Spinal cord (tissue), 10 donors: Measurements from ENCODE around the gene SLC5A11. TPM values are rescaled to one million over a fixed set of nuclear protein-coding genes. Genes with fewer than 3 reads are reported as not detected.

Source experiments
- DNase-seq, 6 donors: peaks; one replicate each; pipeline versions ENCODE4 v3.0.0 to v3.0.0-alpha.2; 2013 to 2015; ENCODE audit warnings: low spot score in 6 of 6, low read depth in 4 of 6
- H3K27ac ChIP-seq: one replicate; pipeline ENCODE4 v1.5.1; 2013; ENCODE audit warnings: low read depth, low read length, control low read depth
- H3K27me3 ChIP-seq: one replicate; pipeline ENCODE4 v1.6.1; 2013; ENCODE audit warnings: low read length; ENCODE audit not compliant: control insufficient read depth, insufficient read depth
- H3K36me3 ChIP-seq: one replicate; pipeline ENCODE4 v1.6.1; 2013; ENCODE audit warnings: low read length; ENCODE audit not compliant: control insufficient read depth, insufficient read depth
- H3K4me1 ChIP-seq: one replicate; pipeline ENCODE4 v1.6.1; 2013; ENCODE audit warnings: low read length; ENCODE audit not compliant: control insufficient read depth, insufficient read depth
- H3K4me3 ChIP-seq: one replicate; pipeline ENCODE4 v1.5.1; 2013; ENCODE audit warnings: low read depth, low read length, control low read depth
- H3K9me3 ChIP-seq: one replicate; pipeline ENCODE4 v1.6.1; 2013; ENCODE audit warnings: low read length; ENCODE audit not compliant: control insufficient read depth, insufficient read depth
- WGBS: methylation state at CpG from one replicate; pipeline ENCODE4 v1.1.5; 2013; ENCODE audit warnings: missing lambda C conversion rate; ENCODE audit not compliant: insufficient coverage; 5-methylcytosine and 5-hydroxymethylcytosine counted together
- polyA plus RNA-seq, 2 donors: library from polyadenylated mRNA; unstranded; fragments of 120-200 nt; gene quantifications; one replicate each; pipeline ENCODE4 v1.2.1, GENCODE V29; 2013; ENCODE audit not compliant: insufficient read length in 2 of 2
- total RNA-seq, 2 donors: library from RNA; depleted of rRNA in 1 of 2; stranded (reverse); fragments of 120-200 nt in 1 of 2; fragments of >200 nt in 1 of 2; gene quantifications; one replicate each; pipeline versions ENCODE4 v1.2.3 to v1.2.4, GENCODE V29; 2013 to 2014
- donor health status: healthy.

The SLC5A11 gene
- total and polyA plus RNA-seq, 4 donors = 0.22 to 0.24 TPM; not detected in 2

- DNase-seq = peak in 3 of 6 donors; percentile 2 to 47 (median 8)
- no peaks in the 10 kb centered on the region for H3K36me3 ChIP-seq
- no peaks in the 10 kb centered on the region for H3K4me1 ChIP-seq
- H3K9me3 ChIP-seq = no peaks in the 10 kb centered on the region
- H3K27me3 ChIP-seq = no peaks in the 10 kb centered on the region
- no peak overlapping the region for H3K4me3 ChIP-seq
- WGBS = 87% methylated on average over 7 of the region's 14 CpGs
- H3K27ac ChIP-seq = no peak overlapping the region
Measured at GRCh38 chr16:24906199-24906808, 60.5 kb downstream of the SLC5A11 start.

- no peaks in the 10 kb centered on the region for H3K9me3 ChIP-seq
- no peaks in the 10 kb centered on the region for H3K36me3 ChIP-seq
- no peak overlapping the region for H3K27ac ChIP-seq
- 96% methylated on average over 6 of the region's 10 CpGs for WGBS
- no peak overlapping the region for H3K4me3 ChIP-seq
- no peak for DNase-seq
- no peaks in the 10 kb centered on the region for H3K4me1 ChIP-seq
- H3K27me3 ChIP-seq = no peaks in the 10 kb centered on the region
Measured at GRCh38 chr16:24906901-24907300, 61.1 kb downstream of the SLC5A11 start.

GRCh38 chr16:24908716-24909115 is 63.0 kb downstream of the SLC5A11 start:
- 89% methylated on average over 8 of the region's 10 CpGs for WGBS
- H3K27ac ChIP-seq = no peak overlapping the region
- no peaks in the 10 kb centered on the region for H3K36me3 ChIP-seq
- no peak for DNase-seq
- no peaks in the 10 kb centered on the region for H3K4me1 ChIP-seq
- H3K9me3 ChIP-seq = no peaks in the 10 kb centered on the region
- no peaks in the 10 kb centered on the region for H3K27me3 ChIP-seq
- H3K4me3 ChIP-seq = no peak overlapping the region

DNA sequence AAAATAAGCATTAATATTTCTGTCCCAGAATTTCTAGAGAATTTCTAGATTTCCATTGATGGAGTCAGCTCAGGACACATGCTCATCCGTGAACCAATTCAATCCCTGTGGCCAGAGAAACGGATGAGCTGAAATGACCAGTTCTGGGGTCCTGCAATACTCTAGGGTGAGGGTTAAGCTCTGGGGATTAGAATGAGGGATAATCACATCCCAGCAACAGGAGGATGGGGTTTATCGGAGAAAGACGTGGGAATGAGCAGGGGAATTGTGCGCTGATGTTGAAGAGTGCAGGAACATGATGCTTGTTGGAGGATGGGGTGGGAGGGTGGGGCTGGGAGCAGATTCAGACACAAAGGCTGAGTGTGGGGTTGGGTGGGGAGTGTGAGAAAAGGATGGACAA is 64.1 kb downstream of the SLC5A11 start:
- Histone ChIP-seq H3K36me3 (no peaks in the 10 kb centered on the region), H3K4me1 (no peaks in the 10 kb centered on the region), H3K27ac (no peak overlapping the region), H3K9me3 (no peaks in the 10 kb centered on the region), H3K27me3 (no peaks in the 10 kb centered on the region), H3K4me3 (no peak overlapping the region)
- no peak for DNase-seq
- WGBS = 92% methylated on average over 4 of the region's 5 CpGs

DNA sequence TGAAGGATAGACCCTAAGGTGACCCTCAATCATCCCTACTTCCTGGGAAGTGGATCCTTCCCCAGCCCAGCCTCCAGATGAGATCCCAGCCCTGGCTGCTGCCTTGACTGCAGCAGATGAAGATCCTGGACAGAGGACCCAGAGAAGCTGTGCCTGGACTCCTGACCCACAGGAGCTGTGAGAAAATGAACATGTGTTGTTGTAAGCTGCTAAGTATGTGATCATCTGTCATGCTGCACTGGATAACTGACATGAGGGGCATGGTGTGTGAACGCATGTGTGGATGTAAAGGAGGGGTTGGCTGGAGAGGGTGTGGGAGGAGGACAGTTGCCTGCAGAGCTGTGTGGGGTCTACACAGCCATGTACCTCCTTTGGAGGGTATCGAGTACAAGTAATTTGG is 69.3 kb downstream of the SLC5A11 start:
- no peak overlapping the region for H3K4me3 ChIP-seq
- WGBS = 46% methylated on average over 2 of the region's 2 CpGs
- DNase-seq = no peak
- H3K27me3 ChIP-seq = no peaks in the 10 kb centered on the region
- H3K4me1 ChIP-seq = no peaks in the 10 kb centered on the region
- H3K9me3 ChIP-seq = no peaks in the 10 kb centered on the region
- H3K36me3 ChIP-seq = peaks cover 35% of the 10 kb centered on the region
- no peak overlapping the region for H3K27ac ChIP-seq

- Histone ChIP-seq H3K9me3 (no peaks in the 10 kb centered on the region), H3K27ac (no peak overlapping the region), H3K36me3 (peaks cover 41% of the 10 kb centered on the region), H3K4me1 (no peaks in the 10 kb centered on the region), H3K27me3 (no peaks in the 10 kb centered on the region), H3K4me3 (no peak overlapping the region)
- no peak for DNase-seq
- WGBS = 80% methylated on average over 6 of the region's 8 CpGs
Measured at GRCh38 chr16:24915576-24915975, 69.8 kb downstream of the SLC5A11 start.

GRCh38 chr16:24917236-24917635 is 71.5 kb downstream of the SLC5A11 start:
- H3K4me3 ChIP-seq = no peak overlapping the region
- WGBS = 99% methylated on average over 6 of the region's 6 CpGs
- H3K27me3 ChIP-seq = no peaks in the 10 kb centered on the region
- peaks cover 47% of the 10 kb centered on the region for H3K36me3 ChIP-seq
- no peaks in the 10 kb centered on the region for H3K4me1 ChIP-seq
- DNase-seq = no peak
- H3K27ac ChIP-seq = no peak overlapping the region
- H3K9me3 ChIP-seq = no peaks in the 10 kb centered on the region

GRCh38 chr16:24917891-24918290 is 72.1 kb downstream of the SLC5A11 start:
- DNase-seq = no peak
- WGBS = 97% methylated on average over 4 of the region's 5 CpGs
- Histone ChIP-seq H3K27me3 (no peaks in the 10 kb centered on the region), H3K4me3 (no peak overlapping the region), H3K27ac (no peak overlapping the region), H3K4me1 (no peaks in the 10 kb centered on the region), H3K36me3 (peaks cover 47% of the 10 kb centered on the region), H3K9me3 (no peaks in the 10 kb centered on the region)

GRCh38 chr16:24918641-24919040 is 72.9 kb downstream of the SLC5A11 start:
- Histone ChIP-seq H3K27me3 (no peaks in the 10 kb centered on the region), H3K27ac (no peak overlapping the region), H3K9me3 (no peaks in the 10 kb centered on the region), H3K4me3 (no peak overlapping the region), H3K36me3 (peaks cover 50% of the 10 kb centered on the region), H3K4me1 (no peaks in the 10 kb centered on the region)
- DNase-seq = no peak
- 93% methylated on average over 9 of the region's 10 CpGs for WGBS

- Histone ChIP-seq H3K9me3 (no peaks in the 10 kb centered on the region), H3K36me3 (peaks cover 50% of the 10 kb centered on the region), H3K4me1 (no peaks in the 10 kb centered on the region), H3K4me3 (no peak overlapping the region), H3K27me3 (no peaks in the 10 kb centered on the region), H3K27ac (no peak overlapping the region)
- no peak for DNase-seq
- WGBS = no CpG with 5 or more reads among the region's 8 CpGs
Measured at GRCh38 chr16:24919536-24919935, 73.8 kb downstream of the SLC5A11 start.
